Measurements from ENCODE around the gene MRC1. TPM values are rescaled to one million over a fixed set of nuclear protein-coding genes. Genes with fewer than 3 reads are reported as not detected.

The MRC1 gene
- total RNA-seq, 1 donor from 2014 or later, result 0.10 TPM

DNA sequence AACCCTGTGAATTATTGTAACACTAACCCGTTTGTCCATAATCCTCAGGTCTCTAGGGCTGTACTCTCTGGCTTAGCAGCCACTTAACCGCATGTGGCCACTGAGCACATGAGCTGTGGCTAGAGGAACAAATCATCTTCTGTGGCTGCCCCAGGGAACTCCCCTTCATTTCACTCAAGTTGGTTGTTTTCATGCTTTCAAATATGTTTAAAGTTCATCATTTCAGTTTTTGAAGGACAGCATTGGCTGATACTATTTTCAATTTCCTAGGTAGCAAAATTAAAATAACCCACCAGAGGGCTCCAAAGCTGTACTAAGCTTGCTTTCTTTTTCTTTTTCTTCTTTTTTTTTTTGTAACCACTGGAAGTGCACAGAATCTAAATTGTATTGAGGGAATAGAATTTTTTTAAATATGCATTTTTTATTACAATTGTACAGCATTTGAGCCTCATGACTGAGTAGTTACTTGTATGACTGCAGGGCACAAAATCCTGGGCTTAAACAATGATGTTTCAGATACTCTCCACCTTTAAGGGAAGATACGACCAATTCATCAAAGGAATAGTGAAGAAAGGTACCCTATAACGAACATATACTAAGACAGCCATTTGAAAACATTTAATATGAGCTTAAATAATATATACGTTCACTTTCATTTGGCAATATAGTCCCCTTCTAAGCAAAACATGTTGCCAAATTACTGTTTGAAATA is 38.6 kb downstream of the MRC1 start:
- peak; percentile 11 for DNase-seq (ENCODE audit: low read depth)

GRCh38 chr10:17848646-17849045 is 39.5 kb downstream of the MRC1 start:
- DNase-seq (ENCODE audit: low read depth), result no peak

DNA sequence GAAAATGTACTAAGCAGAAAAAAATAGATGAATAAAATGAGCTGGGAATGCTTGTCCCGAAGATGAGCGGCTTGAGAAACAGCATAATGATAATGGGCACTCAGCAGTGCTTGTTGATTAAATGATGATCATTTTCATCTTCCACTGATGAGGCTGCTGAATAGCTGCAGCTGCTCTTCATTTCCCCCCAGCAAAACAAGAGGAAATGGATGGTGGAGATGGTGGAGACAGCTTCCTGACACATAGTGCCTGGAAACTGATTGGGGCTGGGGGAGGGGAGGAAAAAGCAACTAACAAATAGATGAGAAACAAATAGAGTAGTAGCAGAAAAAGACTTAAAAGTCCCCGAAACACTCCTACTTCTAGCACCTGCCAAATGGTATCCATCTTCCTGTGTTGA is 41.4 kb downstream of the MRC1 start:
- DNase-seq (ENCODE audit: low read depth), result no peak

DNA sequence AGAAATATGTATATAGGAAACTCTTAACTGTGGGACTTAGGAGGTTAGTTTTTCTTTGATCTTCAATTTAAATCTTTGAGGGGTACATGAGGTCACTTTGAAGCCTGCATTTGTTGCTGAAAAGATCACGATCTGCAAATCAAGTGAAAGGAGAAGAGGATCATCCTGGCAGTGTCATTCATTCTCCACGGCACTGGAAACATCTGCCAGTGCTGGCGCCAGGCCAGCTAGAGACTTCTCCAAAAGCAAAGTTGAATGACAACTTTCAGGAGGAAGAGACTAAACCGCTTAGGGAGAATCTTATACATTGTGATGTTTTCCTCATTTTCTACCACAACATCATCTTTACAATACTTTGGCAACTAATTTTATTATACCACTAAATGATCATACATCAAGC is 42.5 kb downstream of the MRC1 start:
- no peak for DNase-seq (ENCODE audit: low read depth)

DNA sequence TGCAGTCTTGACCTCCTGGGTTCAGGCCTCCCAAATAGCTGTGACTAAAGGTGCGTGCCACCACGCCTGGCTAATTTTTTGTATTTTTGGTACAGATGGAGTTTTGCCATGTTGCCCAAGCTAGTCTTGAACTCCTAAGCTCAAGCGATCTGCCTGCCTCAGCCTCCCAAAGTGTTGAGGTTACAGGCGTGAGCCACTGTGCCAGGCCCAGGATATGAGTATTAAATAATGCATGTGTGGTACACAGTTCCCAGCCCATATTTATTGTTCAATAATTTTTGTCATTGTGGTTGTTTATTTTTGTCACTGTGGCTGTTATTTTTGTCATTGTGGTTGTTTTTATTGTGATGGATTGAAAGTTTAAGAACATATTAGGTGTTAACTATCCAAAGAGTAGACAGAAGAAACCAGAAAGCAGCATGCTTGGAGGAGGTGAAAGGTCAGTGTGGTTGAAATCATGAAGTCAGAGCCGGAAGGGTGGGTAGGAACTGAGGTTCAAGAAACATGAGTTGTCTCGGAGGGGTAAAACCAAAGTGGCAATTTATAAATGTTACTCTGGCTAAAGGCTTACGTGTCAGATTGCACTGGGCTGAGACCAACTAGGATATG is 45.0 kb downstream of the MRC1 start:
- DNase-seq (ENCODE audit: low read depth), result no peak

DNA sequence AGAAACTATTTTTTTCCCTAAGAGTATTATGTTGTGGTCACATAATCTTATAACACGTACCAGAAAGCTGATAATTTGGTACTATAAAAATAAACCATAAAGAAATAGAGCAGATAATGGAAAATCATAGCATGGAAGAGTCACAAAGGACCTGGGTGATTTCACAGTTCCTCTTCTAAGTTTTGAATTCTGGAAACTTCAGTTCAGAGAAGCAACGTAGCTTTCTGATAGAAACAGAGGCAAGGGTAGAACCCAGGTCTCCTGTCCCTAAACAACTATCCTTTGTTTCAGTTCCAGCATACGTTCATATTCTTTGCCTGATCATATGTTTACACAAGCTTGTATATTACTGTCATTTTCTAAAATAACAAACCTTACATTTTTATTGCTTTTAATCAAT is 47.9 kb downstream of the MRC1 start:
- DNase-seq (ENCODE audit: low read depth), result no peak

- DNase-seq (ENCODE audit: low read depth), result no peak
Observed at GRCh38 chr10:17859492-17860156, 50.5 kb downstream of the MRC1 start.

GRCh38 chr10:17861760-17862159 is 52.6 kb downstream of the MRC1 start:
- DNase-seq (ENCODE audit: low read depth), result no peak

GRCh38 chr10:17865351-17865750 is 56.2 kb downstream of the MRC1 start:
- no peak for DNase-seq (ENCODE audit: low read depth)

DNA sequence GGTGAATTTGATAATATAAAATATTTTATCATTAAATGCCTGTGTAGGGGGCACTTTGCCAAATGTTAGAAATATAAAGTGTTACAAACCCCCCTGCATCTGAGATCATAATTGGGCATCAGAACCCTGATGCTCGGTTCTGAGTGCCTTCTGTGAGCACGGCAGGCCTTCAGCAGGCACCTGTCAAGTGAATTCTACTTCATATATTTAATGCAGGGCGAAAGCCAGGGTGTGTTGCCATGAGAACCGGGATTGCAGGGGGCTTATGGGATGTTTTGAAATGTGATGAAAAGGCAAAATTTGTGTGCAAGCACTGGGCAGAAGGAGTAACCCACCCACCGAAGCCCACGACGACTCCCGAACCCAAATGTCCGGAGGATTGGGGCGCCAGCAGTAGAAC is 57.2 kb downstream of the MRC1 start:
- DNase-seq (ENCODE audit: low read depth), result no peak

GRCh38 chr10:17867056-17867455 is 57.9 kb downstream of the MRC1 start:
- DNase-seq (ENCODE audit: low read depth), result no peak

DNA sequence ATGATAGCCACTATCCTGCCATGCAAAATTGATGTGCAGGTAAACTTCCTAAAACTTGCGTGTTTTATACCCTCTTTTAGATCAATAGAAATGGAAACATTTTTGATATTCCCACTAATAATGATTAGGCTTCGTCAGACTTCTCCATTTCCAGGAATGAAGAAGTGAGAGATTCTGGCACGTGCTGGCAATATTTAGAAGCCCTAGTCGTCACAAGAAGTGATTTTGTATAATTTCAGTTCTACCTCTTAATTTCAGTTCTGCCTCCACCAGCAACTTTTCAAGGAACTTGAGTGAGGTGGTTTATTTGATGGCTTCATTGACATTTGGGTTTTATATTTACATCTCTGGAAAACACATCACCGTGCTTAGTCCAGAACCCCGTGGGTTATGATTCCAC is 61.9 kb downstream of the MRC1 start:
- DNase-seq (ENCODE audit: low read depth), result no peak

- peak; percentile 9 for DNase-seq (ENCODE audit: low read depth)
Observed at GRCh38 chr10:17872191-17873091, 63.3 kb downstream of the MRC1 start.

DNA sequence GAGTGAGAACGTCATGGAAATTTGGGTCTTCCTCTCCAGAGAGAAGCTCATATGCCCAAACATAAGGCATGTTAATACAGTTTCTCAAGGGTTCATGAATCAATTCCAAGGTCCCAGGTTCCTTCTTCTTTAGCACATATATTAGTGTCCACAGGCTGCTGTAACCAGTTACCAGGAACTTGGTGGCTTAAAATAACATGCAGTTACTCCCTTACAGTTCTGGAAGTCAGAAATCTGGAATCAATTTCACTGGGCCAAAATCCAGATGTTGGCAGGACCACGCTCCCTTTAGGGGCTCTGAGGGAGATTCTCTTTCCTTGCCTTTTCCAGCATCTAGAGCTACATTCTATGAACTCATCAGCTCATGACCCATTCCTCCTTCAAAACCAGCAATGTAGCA is 64.8 kb downstream of the MRC1 start:
- no peak for DNase-seq (ENCODE audit: low read depth)

DNA sequence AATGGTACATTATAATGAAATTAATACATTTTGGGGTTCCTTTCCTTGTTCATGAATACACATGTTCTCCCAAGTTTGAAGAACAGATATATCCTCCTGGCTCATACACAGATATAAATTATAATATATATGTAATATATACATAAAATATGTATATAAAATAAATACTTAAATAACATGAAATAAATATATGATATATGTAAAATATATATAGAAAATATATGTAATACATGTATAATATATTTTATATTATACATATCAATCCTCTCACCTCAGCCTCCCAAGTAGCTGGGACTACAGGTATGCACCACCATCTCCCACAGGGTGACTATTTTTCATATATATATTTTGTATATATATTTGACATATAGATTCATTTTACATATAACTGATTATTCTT is 68.0 kb downstream of the MRC1 start:
- no peak for DNase-seq (ENCODE audit: low read depth)

DNA sequence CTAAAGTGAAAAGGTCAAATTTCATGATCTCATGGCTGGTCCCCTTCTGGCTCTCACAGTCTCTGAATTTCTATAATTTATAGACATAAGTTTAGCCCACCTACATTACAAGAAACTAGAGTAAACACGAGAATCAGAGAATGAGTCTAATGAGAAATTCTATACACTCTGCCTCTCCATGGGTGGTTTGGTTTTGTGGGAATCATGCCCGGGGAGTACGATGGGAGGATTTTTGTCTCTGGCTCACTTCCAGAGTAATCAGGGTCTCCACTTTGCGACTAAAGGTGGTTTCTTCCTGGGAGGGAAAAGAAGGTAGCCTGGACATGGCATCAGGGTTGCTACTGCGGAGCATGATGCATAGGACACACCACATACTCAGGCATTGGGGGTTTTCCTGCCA is 69.7 kb downstream of the MRC1 start:
- no peak for DNase-seq (ENCODE audit: low read depth)

DNA sequence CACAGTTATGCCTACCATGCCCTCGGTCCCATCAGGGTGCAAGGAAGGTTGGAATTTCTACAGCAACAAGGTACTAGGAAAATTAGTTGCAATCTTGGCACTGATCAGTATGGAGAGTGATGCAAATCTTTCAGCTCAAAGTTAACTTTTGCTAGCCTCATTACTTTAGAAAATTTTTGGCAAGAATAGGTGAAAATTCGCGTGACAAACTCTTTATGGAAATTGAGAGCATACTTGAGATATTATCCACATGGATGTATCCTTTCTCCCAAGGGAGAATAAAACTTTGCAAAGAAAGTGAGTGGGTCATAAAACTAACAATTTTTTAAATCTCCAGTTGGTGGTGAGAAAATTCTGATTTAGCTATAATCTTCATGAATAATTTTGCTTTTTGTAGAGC is 71.5 kb downstream of the MRC1 start:
- DNase-seq (ENCODE audit: low read depth), result no peak

GRCh38 chr10:17882557-17882956 is 73.4 kb downstream of the MRC1 start:
- peak; percentile 26 for DNase-seq (ENCODE audit: low read depth)

DNA sequence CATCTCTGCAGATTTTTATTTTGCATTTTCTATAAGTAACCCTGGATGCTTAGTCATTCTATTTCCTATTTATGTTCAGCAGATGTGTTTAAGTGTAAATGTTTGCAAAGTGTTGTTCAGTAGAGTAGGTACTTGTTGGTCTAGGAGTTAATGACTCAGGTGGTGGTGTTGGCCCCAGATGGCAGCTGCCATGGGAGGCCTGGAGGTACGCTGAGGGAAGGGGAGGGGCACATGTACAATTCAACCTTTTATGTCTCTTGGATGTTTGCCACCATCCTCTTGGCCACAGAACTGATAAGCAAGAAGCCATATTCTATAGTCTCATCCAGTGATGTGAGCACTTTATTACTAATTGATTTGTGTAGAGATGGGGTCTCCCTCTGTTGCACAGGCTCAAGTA is 74.5 kb downstream of the MRC1 start:
- DNase-seq (ENCODE audit: low read depth), result no peak

DNA sequence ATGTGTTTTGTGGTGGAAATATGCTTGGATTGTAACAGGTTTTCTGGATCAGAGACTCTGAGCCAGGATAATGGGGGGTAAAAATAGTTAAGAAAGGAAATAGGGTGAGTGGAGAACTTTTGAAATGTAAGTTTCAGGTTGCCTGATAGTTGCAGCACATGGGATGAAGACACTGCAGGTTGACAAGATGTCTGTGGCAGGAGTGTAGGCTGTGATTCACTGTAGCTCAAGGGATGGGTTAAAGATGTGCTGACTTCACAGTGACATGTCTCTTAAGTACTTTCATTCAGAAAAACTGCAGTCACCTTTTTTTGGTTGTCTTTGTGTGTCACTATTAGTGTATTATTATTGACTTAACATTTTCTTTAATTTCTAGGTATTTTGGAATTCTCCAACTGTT is 79.0 kb downstream of the MRC1 start:
- DNase-seq (ENCODE audit: low read depth), result no peak

DNA sequence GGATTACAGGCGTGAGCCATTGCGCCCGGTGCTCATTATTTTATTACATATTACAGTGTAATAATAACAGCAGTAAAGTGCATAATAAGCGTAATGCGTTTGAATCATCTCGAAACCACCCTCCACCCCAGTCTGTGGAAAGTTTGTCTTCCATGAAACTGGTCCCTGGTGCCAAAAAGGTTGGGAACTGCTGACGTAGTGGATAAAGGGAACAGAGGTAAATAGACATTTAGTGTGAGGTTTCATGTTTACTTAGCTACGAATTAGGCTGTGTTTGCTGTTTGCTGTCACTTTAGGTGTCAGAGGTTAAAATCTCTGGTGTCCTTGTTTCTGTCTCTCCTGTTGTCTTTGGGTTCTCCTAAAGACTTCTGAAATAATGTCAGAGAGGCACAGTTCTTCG is 82.3 kb downstream of the MRC1 start:
- DNase-seq (ENCODE audit: low read depth), result no peak

DNA sequence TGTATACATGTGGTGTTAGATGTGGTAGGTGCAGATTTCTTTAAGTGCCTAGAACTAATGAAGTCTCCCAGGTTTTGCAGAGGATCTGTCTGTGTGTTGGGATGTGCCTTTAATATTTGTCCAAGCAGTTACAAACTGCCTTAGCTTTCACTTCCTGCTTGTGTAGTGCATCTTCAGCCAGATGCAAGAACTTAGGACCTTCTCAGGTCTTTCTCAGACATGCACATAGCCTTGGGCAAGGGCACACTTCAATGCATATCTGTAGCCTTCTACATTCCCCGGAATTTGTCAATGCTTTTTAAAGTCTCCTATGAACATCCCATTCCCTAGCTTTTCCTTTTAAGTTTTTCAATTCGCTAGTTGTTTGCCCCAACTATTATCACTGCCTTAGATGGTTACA is 95.4 kb downstream of the MRC1 start:
- no peak for DNase-seq (ENCODE audit: low read depth)

Data from renal cortical epithelial cell (primary cell).